Measurements from ENCODE around the gene CDK14.
"Not testable (repeated sequence)": the region's sequence is repeated elsewhere in the genome, so short reads cannot be mapped to it uniquely, and the experiment has no call there.

CDK14 gene

GRCh38 chr7:90804370-90804769, 208.2 kb downstream of the CDK14 start:
- Mint-ChIP-seq H3K27me3 (no peaks in the 10 kb centered on the region), H3K36me3 (no peaks in the 10 kb centered on the region), H3K4me1 (no peaks in the 10 kb centered on the region), H3K27ac (no peak overlapping the region), H3K9me3 (peaks cover 6% of the 10 kb centered on the region), H3K4me3 (no peak overlapping the region)
- CTCF ChIA-PET, result no interaction called here
- no peak for DNase-seq

DNA sequence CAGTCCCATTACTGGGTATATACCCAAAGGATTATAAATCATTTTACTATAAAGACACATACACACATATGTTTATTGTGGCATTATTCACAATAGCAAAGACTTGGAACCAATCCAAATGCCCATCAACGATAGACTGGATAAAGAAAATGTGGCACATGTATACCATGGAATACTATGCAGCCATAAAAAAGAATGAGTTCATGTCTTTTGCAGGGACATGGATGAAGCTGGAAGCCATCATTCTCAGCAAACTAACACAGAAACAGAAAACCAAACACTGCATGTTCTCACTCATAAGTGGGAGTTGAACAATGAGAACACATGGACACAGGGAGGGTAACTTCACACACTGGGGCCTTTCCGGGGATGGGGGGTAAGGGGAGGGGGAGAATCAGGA, 219.4 kb downstream of the CDK14 start:
- H3K27me3 Mint-ChIP-seq, H3K9me3 Mint-ChIP-seq, H3K36me3 Mint-ChIP-seq, H3K27ac Mint-ChIP-seq, H3K4me1 Mint-ChIP-seq, CTCF ChIA-PET, DNase-seq, H3K4me3 Mint-ChIP-seq: not testable (repeated sequence)

DNA sequence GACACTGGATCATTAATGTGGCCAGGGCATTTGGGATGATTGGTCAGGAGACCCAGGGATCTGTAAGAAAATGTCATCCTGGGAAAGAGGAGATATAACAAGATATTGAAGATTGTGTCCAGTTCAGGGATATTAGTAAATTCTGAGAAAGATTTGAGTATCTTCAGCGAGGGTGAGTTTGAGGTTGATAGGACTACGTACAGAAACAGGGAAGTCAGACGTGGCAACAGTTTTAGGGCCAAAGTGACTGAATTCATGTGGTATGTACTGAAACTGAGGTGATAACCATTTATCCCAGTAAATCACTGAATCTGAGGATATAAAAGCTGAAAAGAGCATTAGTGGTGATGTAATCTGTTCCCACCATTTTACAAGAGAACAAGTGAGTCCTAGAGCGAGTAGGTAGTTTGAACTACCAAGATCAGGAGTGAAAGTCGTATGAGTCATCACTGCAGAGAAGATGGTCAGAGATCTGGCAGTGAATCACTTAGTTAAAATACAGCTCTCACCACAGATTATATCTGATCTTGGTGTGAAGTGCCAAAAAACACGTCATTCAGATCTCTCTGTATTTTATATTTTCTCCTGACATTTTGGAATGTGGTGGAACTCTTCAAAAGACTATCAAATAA, 220.5 kb downstream of the CDK14 start:
- H3K36me3 Mint-ChIP-seq, result no peaks in the 10 kb centered on the region
- no peak overlapping the region for H3K4me3 Mint-ChIP-seq
- H3K4me1 Mint-ChIP-seq, result no peaks in the 10 kb centered on the region
- H3K9me3 Mint-ChIP-seq, result peaks cover 4% of the 10 kb centered on the region
- DNase-seq, result no peak
- CTCF ChIA-PET, result no interaction called here
- no peak overlapping the region for H3K27ac Mint-ChIP-seq
- no peaks in the 10 kb centered on the region for H3K27me3 Mint-ChIP-seq

DNA sequence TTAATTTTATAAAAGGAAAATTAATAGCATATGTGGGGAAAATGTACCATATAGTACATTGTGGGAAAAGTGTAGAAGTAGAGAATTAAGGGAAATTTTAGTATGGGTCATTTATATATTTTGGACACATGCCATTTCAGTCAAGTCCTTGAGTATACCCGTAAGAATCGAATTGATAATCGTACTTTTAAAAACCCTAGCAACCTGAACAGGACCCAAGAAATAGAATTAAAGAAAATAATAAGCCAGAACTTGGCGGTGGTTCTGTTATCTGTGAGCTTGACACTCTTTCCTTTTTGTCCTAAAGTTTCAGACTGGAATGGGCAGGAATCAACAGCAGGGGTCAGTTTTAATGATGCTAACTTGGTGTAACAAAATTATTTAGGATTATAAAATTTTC, 221.0 kb downstream of the CDK14 start:
- Mint-ChIP-seq H3K36me3 (no peaks in the 10 kb centered on the region), H3K4me1 (no peaks in the 10 kb centered on the region), H3K4me3 (no peak overlapping the region), H3K27me3 (no peaks in the 10 kb centered on the region), H3K9me3 (peaks cover 4% of the 10 kb centered on the region), H3K27ac (no peak overlapping the region)
- CTCF ChIA-PET, result no interaction called here
- no peak for DNase-seq

GRCh38 chr7:90817846-90818245, 221.7 kb downstream of the CDK14 start:
- no peak for DNase-seq
- no peak overlapping the region for H3K4me3 Mint-ChIP-seq
- CTCF ChIA-PET, result no interaction called here
- H3K36me3 Mint-ChIP-seq, result no peaks in the 10 kb centered on the region
- no peaks in the 10 kb centered on the region for H3K4me1 Mint-ChIP-seq
- no peaks in the 10 kb centered on the region for H3K27me3 Mint-ChIP-seq
- no peak overlapping the region for H3K27ac Mint-ChIP-seq
- H3K9me3 Mint-ChIP-seq, result peaks cover 4% of the 10 kb centered on the region

GRCh38 chr7:90818341-90818740, 222.2 kb downstream of the CDK14 start:
- Mint-ChIP-seq H3K36me3 (no peaks in the 10 kb centered on the region), H3K27ac (no peak overlapping the region), H3K4me1 (no peaks in the 10 kb centered on the region), H3K27me3 (no peaks in the 10 kb centered on the region), H3K9me3 (peaks cover 4% of the 10 kb centered on the region), H3K4me3 (no peak overlapping the region)
- no peak for DNase-seq
- CTCF ChIA-PET, result no interaction called here

DNA sequence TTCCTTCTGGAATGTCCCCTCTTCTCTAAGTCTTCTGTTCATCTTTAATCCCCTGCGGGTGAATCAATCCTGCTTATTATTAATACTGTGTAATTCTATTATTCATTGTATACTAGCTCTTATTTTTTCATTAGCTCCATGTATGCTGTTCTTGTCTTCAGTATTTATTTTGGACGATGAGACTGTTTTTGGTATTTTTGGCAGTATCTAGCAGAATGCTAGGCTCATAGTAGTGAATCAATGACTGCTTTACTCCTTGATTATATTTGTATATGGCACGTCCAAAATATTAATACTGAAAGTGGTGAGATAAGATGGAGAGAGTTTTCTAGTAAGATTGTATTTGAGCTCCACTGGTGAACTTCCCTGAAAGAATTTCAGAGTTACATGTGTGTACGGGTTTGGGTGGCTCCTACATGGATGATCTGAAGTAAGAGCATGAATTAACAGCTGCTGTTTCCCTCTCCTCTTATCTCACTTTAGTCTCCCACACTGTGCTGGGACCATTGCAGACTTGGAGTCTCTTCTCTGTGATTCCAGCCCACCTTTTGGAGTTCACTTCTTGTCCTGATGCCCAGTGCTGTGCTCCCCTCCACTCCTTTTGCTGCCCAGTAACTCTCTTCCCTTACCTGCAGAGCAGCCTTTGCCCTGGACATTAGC, 226.0 kb downstream of the CDK14 start:
- H3K4me1 Mint-ChIP-seq, result no peaks in the 10 kb centered on the region
- DNase-seq, result no peak
- H3K27ac Mint-ChIP-seq, result no peak overlapping the region
- CTCF ChIA-PET, result no interaction called here
- no peaks in the 10 kb centered on the region for H3K9me3 Mint-ChIP-seq
- H3K27me3 Mint-ChIP-seq, result no peaks in the 10 kb centered on the region
- H3K4me3 Mint-ChIP-seq, result no peak overlapping the region
- H3K36me3 Mint-ChIP-seq, result no peaks in the 10 kb centered on the region

GRCh38 chr7:90824386-90825307, 228.5 kb downstream of the CDK14 start:
- Mint-ChIP-seq H3K27ac (no peak overlapping the region), H3K4me1 (no peaks in the 10 kb centered on the region), H3K9me3 (peaks cover 5% of the 10 kb centered on the region), H3K36me3 (no peaks in the 10 kb centered on the region), H3K4me3 (no peak overlapping the region), H3K27me3 (no peaks in the 10 kb centered on the region)
- CTCF ChIA-PET, result no interaction called here
- DNase-seq, result no peak

DNA sequence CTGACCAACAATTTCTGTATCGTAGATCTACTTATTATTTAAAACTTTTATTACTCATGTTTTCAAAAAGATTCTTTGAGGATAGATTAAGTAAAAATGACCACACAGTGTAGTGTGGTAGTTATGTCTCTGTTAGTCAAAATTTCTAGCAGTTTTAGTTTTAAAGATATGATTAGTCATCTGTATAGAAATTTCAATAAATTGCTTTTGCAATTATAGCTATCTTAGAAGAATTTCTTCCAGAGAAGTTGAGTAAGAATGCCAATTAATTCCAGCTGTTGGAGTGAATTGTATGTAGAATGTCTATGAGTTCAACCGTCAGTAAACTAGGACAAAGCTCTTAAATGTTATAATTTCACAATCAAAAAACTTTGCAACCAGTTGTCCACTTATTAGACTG, 229.7 kb downstream of the CDK14 start:
- Mint-ChIP-seq H3K27ac (no peak overlapping the region), H3K9me3 (peaks cover 9% of the 10 kb centered on the region), H3K27me3 (no peaks in the 10 kb centered on the region), H3K4me1 (no peaks in the 10 kb centered on the region), H3K4me3 (no peak overlapping the region), H3K36me3 (no peaks in the 10 kb centered on the region)
- no peak for DNase-seq
- CTCF ChIA-PET, result no interaction called here

- Mint-ChIP-seq H3K27ac (no peak overlapping the region), H3K36me3 (no peaks in the 10 kb centered on the region), H3K4me1 (no peaks in the 10 kb centered on the region), H3K9me3 (peaks cover 11% of the 10 kb centered on the region), H3K4me3 (no peak overlapping the region), H3K27me3 (no peaks in the 10 kb centered on the region)
- CTCF ChIA-PET, result no interaction called here
- no peak for DNase-seq
Observed at GRCh38 chr7:90828601-90829000, 232.5 kb downstream of the CDK14 start.

DNA sequence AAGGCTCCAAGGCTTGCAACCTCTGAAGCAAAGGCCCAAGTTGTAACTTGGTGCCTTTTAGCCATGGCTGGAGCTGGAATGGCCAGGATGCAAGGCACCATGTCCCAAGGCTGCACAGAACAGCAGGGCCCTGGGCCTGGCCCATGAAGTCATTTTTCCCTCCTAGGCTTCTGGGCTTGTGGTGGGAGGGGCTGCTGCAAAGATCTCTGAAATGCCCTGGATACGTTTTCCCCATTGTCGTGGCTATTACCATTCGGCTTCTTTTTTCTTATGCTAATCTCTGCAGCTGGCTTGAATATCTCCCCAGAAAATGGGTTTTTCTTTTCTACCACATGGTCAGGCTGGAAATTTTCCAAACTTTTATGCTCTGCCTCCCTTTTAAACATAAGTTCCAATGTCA, 234.2 kb downstream of the CDK14 start:
- Mint-ChIP-seq H3K27ac (no peak overlapping the region), H3K9me3 (peaks cover 11% of the 10 kb centered on the region)

GRCh38 chr7:90832726-90833125, 236.6 kb downstream of the CDK14 start:
- no peak for DNase-seq
- no peaks in the 10 kb centered on the region for H3K4me1 Mint-ChIP-seq
- H3K36me3 Mint-ChIP-seq, result no peaks in the 10 kb centered on the region
- H3K4me3 Mint-ChIP-seq, result no peak overlapping the region
- no peak overlapping the region for H3K27ac Mint-ChIP-seq
- H3K9me3 Mint-ChIP-seq, result peaks cover 12% of the 10 kb centered on the region
- H3K27me3 Mint-ChIP-seq, result no peaks in the 10 kb centered on the region
- CTCF ChIA-PET, result no interaction called here

More for the DNA sequence above, 234.2 kb downstream of the CDK14 start:
- Mint-ChIP-seq H3K4me3 (no peak overlapping the region), H3K27me3 (no peaks in the 10 kb centered on the region), H3K36me3 (no peaks in the 10 kb centered on the region), H3K4me1 (no peaks in the 10 kb centered on the region)
- CTCF ChIA-PET, result no interaction called here
- DNase-seq, result no peak

DNA sequence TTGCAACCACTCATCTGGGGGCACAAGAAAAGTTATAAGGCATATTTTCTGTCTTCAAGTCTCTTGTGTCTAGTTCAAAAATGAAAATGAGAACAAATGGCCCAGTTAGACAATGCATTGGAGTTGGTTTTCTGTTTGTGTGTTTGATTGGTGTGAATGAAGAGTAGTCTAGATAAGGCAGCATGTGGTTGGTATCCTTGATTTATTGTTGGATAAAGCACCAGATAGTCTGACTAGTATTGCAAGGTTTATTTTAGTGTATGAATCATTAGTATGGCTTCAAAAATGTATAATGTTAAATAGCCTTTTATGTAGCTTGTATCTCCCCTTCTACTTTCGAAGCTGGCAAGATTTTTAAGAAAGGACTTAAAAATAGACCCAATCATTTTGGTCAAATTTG, 237.3 kb downstream of the CDK14 start:
- Mint-ChIP-seq H3K4me3 (no peak overlapping the region), H3K9me3 (peaks cover 14% of the 10 kb centered on the region), H3K27me3 (no peaks in the 10 kb centered on the region), H3K27ac (no peak overlapping the region), H3K4me1 (no peaks in the 10 kb centered on the region), H3K36me3 (no peaks in the 10 kb centered on the region)
- no peak for DNase-seq
- CTCF ChIA-PET, result no interaction called here

GRCh38 chr7:90834771-90835170, 238.7 kb downstream of the CDK14 start:
- H3K4me3 Mint-ChIP-seq, result no peak overlapping the region
- CTCF ChIA-PET, result no interaction called here
- H3K9me3 Mint-ChIP-seq, result peaks cover 16% of the 10 kb centered on the region
- H3K36me3 Mint-ChIP-seq, result no peaks in the 10 kb centered on the region
- DNase-seq, result no peak
- H3K27me3 Mint-ChIP-seq, result no peaks in the 10 kb centered on the region
- H3K27ac Mint-ChIP-seq, result no peak overlapping the region
- H3K4me1 Mint-ChIP-seq, result no peaks in the 10 kb centered on the region

DNA sequence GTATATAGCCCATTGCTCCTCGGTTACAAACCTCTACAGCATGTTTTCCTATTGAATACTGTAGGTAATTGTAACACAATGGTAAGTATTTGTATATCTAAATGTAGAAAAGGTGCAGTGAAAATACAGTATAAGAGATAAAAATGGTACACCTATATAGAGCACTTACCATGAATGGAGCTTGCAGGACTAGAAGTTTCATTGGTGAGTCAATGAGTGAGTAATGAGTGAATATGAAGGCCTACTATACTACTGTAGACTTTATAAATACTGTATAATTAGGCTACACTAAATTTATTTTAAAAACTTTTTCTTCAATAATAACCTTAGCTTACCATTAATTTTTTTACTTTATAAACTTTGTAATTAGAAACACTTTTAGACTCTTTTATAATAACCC, 239.7 kb downstream of the CDK14 start:
- Mint-ChIP-seq H3K4me3 (no peak overlapping the region), H3K4me1 (no peaks in the 10 kb centered on the region), H3K9me3 (peaks cover 12% of the 10 kb centered on the region), H3K36me3 (no peaks in the 10 kb centered on the region), H3K27ac (no peak overlapping the region), H3K27me3 (no peaks in the 10 kb centered on the region)
- CTCF ChIA-PET, result no interaction called here
- no peak for DNase-seq
